GM21619 (cell line): Measurements from ENCODE around the gene OR11H6.
"Not testable (repeated sequence)": the region's sequence is repeated elsewhere in the genome, so short reads cannot be mapped to it uniquely, and the experiment has no call there.

Source experiments
- ATAC-seq: cut with Tn5 transposase; IDR thresholded peaks from one replicate; pipeline ENCODE4 v1.9.1; 2021; ENCODE audit not compliant: unreplicated experiment

OR11H6 gene

GRCh38 chr14:20262642-20263128, 39.2 kb downstream of the OR11H6 start:
- no peak for ATAC-seq

- ATAC-seq, result not testable (repeated sequence)
Measured at GRCh38 chr14:20264361-20264760, 40.9 kb downstream of the OR11H6 start.

- ATAC-seq, result no peak
Measured at GRCh38 chr14:20274062-20274461, 50.6 kb downstream of the OR11H6 start.
